Stimulated activated CD8-positive, alpha-beta memory T cell treated with anti-CD3 and anti-CD28 coated beads, Interleukin-12 subunit alpha, Interleukin-12 subunit beta, amount 100 ng/mL, for 4 hours (primary cell): ENCODE measurements around the gene VPS13D.
"Not testable (repeated sequence)": the region's sequence is repeated elsewhere in the genome, so short reads cannot be mapped to it uniquely, and the experiment has no call there.

Experiments
- DNase-seq: peaks from one replicate; pipeline ENCODE4 v3.0.0-alpha.2; 2020; ENCODE audit warnings: low read depth

VPS13D gene

GRCh38 chr1:12285496-12286143, 55.8 kb downstream of the VPS13D start:
- DNase-seq, result no peak

DNA sequence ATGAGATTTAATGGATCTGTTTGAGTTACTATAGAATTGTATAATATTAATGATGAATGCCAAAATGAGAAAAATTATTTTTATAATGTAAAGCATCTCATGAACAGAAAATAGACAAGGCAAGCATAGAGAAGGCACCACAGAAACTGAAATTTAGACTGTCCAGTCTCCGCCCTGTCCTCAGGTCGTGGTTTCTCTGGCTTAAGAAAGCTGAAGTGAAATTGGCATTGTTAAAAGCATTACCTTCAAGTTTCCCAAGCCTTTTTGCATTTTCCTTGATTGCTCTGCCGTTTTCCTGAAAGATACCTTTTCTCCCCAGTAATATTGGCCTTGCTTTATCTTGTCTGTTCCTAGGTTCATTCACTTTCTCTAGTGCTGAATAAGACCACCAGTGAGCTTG, 58.0 kb downstream of the VPS13D start:
- DNase-seq, result no peak

- no peak for DNase-seq
These were observed 61.0 kb downstream of the VPS13D start for GRCh38 chr1:12290828-12291227.

- DNase-seq, result no peak
These were observed 63.6 kb downstream of the VPS13D start for GRCh38 chr1:12293416-12293815.

DNA sequence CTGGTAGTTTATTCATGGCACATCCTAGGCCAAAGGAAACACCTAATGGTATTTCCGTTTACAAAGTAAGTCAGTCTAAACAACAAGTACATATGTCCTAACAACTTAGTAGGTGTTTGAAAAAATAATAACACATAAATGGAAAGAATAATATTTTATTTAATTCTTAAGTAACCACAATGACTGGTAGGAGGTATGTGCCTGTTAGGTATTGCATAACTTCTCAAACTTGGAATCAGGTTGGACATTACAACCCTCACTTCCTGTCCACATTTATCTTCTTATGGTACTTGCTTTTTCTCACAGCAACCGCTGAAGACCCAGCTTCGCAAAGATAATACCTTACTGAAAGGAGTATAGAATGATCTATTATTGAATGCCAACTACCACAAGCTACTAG, 64.2 kb downstream of the VPS13D start:
- no peak for DNase-seq

DNA sequence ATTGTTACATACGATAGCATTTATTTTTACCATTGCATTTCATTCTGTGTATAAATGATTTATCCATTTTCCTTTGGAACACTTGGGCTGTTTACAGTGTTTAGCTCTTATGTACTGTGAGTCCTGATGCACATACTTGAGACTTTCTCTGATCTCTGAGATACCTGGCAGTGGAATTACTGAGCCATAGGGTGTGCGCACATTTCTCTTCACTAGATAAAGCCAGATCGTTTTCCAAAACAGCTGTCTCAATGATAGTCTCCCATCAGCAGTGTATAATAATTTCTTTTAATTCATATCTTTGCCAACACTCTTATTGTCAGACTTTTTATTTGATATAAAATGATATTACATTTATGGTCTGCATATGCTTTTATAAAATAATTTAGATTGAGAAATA, 66.2 kb downstream of the VPS13D start:
- DNase-seq, result no peak

DNA sequence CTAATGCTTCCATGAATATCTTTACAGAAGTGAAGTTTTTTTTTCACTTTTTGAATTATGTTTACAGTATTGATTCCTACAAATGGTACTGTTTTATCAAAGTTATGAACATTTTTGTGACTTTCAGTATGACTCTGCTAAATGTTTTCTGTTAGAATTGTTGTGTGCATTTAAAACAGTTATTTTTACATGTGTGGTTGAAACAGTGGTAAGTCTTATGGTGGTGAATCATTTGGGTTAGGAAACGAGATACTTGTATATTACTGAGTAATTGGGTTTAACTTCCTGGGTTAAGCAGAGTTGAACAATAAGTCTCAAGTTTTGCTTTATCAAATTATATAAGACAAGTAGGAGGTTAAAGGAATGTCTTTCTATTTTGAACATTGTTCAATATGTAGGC, 66.8 kb downstream of the VPS13D start:
- no peak for DNase-seq

DNA sequence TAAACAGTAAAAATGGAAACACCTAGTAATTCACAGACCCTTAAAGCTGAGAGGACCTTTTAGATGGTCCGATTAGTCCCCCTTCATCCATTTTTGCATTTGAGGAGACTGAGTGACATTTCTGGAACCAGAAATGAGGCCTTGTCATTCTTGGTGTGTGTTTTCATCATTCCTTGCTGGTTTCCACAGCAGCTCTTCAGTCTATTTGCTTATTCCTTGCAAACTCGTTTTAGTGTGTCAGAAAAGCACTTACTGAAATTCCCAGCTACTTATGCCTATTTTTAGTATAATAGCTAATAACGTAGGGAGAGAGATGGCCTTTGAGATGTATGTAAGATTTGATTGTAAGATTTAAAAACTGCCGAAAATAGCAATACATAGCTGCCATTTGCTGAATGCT, 70.9 kb downstream of the VPS13D start:
- DNase-seq, result no peak

DNA sequence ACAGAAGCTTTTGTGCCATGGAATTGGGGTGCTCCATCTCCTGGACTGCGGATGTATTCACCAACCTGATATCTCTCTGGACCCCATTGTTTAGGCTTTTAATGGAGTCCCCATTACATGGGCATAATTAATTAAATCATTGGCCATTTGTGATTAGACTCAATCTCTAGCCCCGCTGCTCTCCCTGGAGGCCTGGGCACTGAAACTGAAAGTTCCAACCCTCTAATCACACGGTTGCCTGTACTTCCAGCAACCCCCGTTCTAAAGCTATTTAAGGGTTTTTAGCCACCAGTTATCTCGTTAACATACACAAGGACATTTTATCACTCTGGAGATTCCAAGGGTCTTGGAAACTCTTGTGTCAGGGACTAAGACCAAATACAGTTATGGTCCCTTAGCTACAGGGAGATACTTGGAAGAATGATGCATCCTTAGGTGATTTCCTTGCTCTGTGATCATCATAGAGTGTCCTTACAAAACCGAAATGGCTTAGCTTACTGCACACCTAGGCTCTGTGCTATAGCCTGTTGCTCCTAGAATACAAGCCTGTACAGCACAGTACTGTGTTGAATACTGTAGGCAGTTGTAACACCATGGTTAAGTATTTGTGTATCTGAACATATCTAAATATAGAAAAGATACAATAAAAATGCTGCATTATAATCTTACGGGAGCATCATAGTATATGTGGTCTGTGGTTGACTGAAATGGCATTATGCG, 71.8 kb downstream of the VPS13D start:
- no peak for DNase-seq

DNA sequence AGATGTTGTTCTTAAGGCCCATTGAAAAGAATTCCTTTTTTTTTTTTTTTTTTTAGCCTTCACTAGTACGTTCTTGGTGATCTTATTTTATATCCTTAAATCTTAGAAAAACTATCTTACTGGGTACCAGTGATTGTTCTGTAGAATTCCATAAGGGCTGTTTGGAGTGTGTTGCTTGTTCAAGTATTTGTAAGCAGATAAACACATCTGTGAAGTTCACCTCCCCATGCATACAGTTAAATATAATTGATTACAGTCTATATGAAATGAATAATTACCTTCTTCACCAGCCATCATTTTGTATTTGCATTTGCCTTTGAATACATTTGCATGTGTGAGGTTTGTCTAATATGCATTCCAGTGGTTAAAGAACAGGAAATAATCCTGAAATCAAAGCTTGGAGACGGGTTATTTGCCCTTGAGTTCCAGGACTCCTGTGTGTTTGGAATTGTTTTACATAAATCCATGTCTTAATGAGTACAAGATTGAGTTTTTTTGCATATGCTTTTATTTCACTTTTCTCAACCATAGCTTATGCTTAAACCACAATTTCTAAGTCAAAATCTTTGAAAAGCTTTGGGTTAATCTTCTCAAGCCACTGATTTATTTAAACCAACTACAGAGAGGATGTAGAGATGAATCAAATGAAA, 73.1 kb downstream of the VPS13D start:
- no peak for DNase-seq

DNA sequence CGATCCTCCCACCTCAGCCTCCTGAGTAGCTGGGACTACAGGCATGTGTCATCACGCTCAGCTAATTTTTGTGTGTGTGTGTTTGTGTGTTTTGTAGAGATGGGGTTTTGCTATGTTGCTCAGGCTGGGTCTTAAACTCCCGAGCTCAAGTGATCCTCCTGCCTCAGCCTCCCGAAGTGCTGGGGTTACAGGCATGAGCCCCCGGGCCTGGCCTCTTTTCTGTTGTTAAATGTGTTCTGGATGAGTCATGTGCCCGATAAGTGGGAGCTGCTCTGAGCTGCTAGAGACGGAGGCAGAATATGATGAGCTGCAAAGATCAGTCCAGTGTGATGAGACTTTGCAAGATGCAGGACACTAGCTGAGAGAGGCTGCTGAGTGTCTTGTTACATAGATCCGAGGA, 75.5 kb downstream of the VPS13D start:
- DNase-seq, result no peak

GRCh38 chr1:12309783-12310742, 80.2 kb downstream of the VPS13D start:
- DNase-seq, result no peak

GRCh38 chr1:12314333-12314903, 84.6 kb downstream of the VPS13D start:
- no peak for DNase-seq

DNA sequence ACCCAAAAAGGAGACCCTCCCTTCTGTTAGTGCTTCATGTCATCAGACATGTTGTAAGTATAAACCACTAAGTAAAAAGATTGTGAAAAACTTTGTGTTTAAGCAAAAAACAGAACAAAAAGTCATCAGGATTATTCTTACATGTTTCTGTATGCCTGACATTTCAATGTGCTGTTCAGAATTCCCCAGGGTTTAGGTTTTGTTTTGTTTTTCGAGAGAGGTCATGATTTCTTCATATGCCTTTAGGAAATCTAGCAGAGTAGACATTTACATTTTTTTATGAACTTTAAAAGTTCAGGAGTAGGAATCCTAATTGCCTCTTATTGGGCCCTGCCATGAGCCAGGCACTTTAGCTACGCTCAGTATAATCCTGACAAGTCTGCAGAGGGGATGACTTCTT, 85.3 kb downstream of the VPS13D start:
- DNase-seq, result no peak

DNA sequence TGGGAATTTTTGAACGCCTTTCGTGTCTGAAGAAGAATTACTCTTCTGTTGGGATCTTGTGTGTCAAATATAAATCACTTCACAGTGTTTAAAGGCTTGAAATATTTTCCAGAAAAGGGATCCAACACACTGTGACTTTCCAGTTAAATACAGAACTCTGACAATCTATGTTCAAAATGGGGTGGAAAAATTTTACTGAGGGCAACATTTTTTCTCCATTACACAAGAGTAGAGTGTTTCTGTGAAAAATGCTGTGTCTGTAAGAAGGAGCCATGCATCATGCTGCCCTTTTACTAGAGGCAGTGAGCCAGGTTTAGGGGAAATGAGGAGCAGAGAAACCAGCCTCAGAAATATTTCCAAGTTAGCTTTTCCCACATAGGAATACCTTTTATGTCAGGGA, 86.5 kb downstream of the VPS13D start:
- no peak for DNase-seq

GRCh38 chr1:12320486-12320885, 90.7 kb downstream of the VPS13D start:
- no peak for DNase-seq

- DNase-seq, result no peak
These were observed 94.6 kb downstream of the VPS13D start for GRCh38 chr1:12324423-12324822.

GRCh38 chr1:12324973-12325372, 95.1 kb downstream of the VPS13D start:
- not testable (repeated sequence) for DNase-seq

GRCh38 chr1:12326986-12327385, 97.2 kb downstream of the VPS13D start:
- DNase-seq, result no peak

- DNase-seq, result no peak
These were observed 97.7 kb downstream of the VPS13D start for GRCh38 chr1:12327566-12327965.

GRCh38 chr1:12333036-12333785, 103.4 kb downstream of the VPS13D start:
- no peak for DNase-seq
